ENCODE results near the gene CST6.

Gene CST6

GRCh38 chr11:66042227-66042995 lies 30.6 kb downstream of the CST6 start:
- DNase-seq (ENCODE audit: low read depth, low spot score): no peak

GRCh38 chr11:66042996-66043906 lies 31.4 kb downstream of the CST6 start:
- H3K27ac ChIP-seq: no peak overlapping the region
- no peak for DNase-seq (ENCODE audit: low read depth, low spot score)

More at GRCh38 chr11:66042227-66042995, 30.6 kb downstream of the CST6 start:
- H3K27ac ChIP-seq: no peak overlapping the region

GRCh38 chr11:66044757-66045156 lies 32.9 kb downstream of the CST6 start:
- no peak for DNase-seq (ENCODE audit: low read depth, low spot score)
- H3K27ac ChIP-seq: no peak overlapping the region

- DNase-seq (ENCODE audit: low read depth, low spot score): no peak
- no peak overlapping the region for H3K27ac ChIP-seq
These were observed 33.4 kb downstream of the CST6 start for GRCh38 chr11:66045177-66045639.

- no peak overlapping the region for H3K27ac ChIP-seq
- no peak for DNase-seq (ENCODE audit: low read depth, low spot score)
These were observed 35.1 kb downstream of the CST6 start for GRCh38 chr11:66046901-66047300.

GRCh38 chr11:66047541-66048365 lies 35.9 kb downstream of the CST6 start:
- DNase-seq (ENCODE audit: low read depth, low spot score): no peak
- no peak overlapping the region for H3K27ac ChIP-seq

- no peak for DNase-seq (ENCODE audit: low read depth, low spot score)
- no peak within 1 kb of the TSS for H3K27ac ChIP-seq
These were observed 36.9 kb downstream of the CST6 start, which contains the start of gene GAL3ST3 for GRCh38 chr11:66048547-66049323. Gene GAL3ST3, minus strand, starts transcription at chr11:66049161. Its CDS starts 3,746 bp downstream, at chr11:66045415.

GRCh38 chr11:66050581-66051231 lies 38.9 kb downstream of the CST6 start:
- H3K27ac ChIP-seq: peak overlapping the region; percentile 82

GRCh38 chr11:66051371-66051765 lies 39.6 kb downstream of the CST6 start:
- H3K27ac ChIP-seq: peak overlapping the region; percentile 82

More at GRCh38 chr11:66050581-66051231, 38.9 kb downstream of the CST6 start:
- DNase-seq (ENCODE audit: low read depth, low spot score): no peak

GRCh38 chr11:66051766-66052663 lies 40.2 kb downstream of the CST6 start, which contains the start of gene SF3B2:
Gene SF3B2, plus strand, starts transcription at chr11:66052364. Its CDS starts 21 bp downstream, at chr11:66052385.
- DNase-seq (ENCODE audit: low read depth, low spot score): peak; percentile 96

More at GRCh38 chr11:66051371-66051765, 39.6 kb downstream of the CST6 start:
- no peak for DNase-seq (ENCODE audit: low read depth, low spot score)

GRCh38 chr11:66052664-66052982 lies 40.8 kb downstream of the CST6 start:
- H3K27ac ChIP-seq: peak overlapping the region; percentile 82
- DNase-seq (ENCODE audit: low read depth, low spot score): no peak

More at GRCh38 chr11:66051766-66052663, 40.2 kb downstream of the CST6 start, which contains the start of gene SF3B2:
- H3K27ac ChIP-seq: peak within 1 kb of the TSS; percentile 82

- no peak for DNase-seq (ENCODE audit: low read depth, low spot score)
- no peak overlapping the region for H3K27ac ChIP-seq
These were observed 43.2 kb downstream of the CST6 start for GRCh38 chr11:66055021-66055420.

GRCh38 chr11:66056501-66056900 lies 44.7 kb downstream of the CST6 start:
- H3K27ac ChIP-seq: no peak overlapping the region
- no peak for DNase-seq (ENCODE audit: low read depth, low spot score)

GRCh38 chr11:66059966-66060680 lies 48.3 kb downstream of the CST6 start:
- peak overlapping the region; percentile 31 for H3K27ac ChIP-seq
- DNase-seq (ENCODE audit: low read depth, low spot score): no peak

- H3K27ac ChIP-seq: no peak overlapping the region
- DNase-seq (ENCODE audit: low read depth, low spot score): no peak
These were observed 49.5 kb downstream of the CST6 start for GRCh38 chr11:66061268-66061667.

- H3K27ac ChIP-seq: no peak overlapping the region
- no peak for DNase-seq (ENCODE audit: low read depth, low spot score)
These were observed 50.6 kb downstream of the CST6 start for GRCh38 chr11:66062408-66062807.

All from epithelial cell of prostate (primary cell).